Trophoblast cell (in vitro differentiated cells and primary cell): Measurements from ENCODE around the gene RAD54L.

Experiments used
- DNase-seq, 2 donors: peaks; one replicate each; pipeline ENCODE4 v3.0.0-alpha.2; 2016
- H2AFZ ChIP-seq: 2 replicates; pipeline ENCODE4 v1.6.1; 2013; ENCODE audit warnings: low read length, moderate library complexity, mild to moderate bottlenecking; ENCODE audit not compliant: insufficient read depth, poor library complexity
- H2AK5ac ChIP-seq: 2 replicates; pipeline ENCODE4 v1.6.1; 2013; ENCODE audit warnings: mild to moderate bottlenecking, low read length
- H2BK120ac ChIP-seq: 2 replicates; pipeline ENCODE4 v1.6.1; 2013; ENCODE audit warnings: low read length, mild to moderate bottlenecking, moderate library complexity; ENCODE audit not compliant: insufficient read depth, poor library complexity
- H2BK12ac ChIP-seq: 2 replicates; pipeline ENCODE4 v1.6.1; 2013; ENCODE audit warnings: mild to moderate bottlenecking, low read length, moderate library complexity
- H2BK5ac ChIP-seq: 2 replicates; pipeline ENCODE4 v1.6.1; 2013; ENCODE audit warnings: low read length, low read depth, moderate library complexity, mild to moderate bottlenecking; ENCODE audit not compliant: poor library complexity
- H3K14ac ChIP-seq: 2 replicates; pipeline ENCODE4 v1.6.1; 2013; ENCODE audit warnings: mild to moderate bottlenecking, low read length
- H3K18ac ChIP-seq: 2 replicates; pipeline ENCODE4 v1.6.1; 2013; ENCODE audit warnings: mild to moderate bottlenecking, low read length
- H3K23ac ChIP-seq: 2 replicates; pipeline ENCODE4 v1.6.1; 2013; ENCODE audit warnings: low read length
- H3K27ac ChIP-seq: 2 replicates; pipeline ENCODE4 v1.5.1; 2013; ENCODE audit warnings: low read depth, mild to moderate bottlenecking, inconsistent platforms, low read length, moderate library complexity
- H3K27me3 ChIP-seq: 2 replicates; pipeline ENCODE4 v1.6.1; 2013; ENCODE audit warnings: inconsistent platforms, mild to moderate bottlenecking, low read length, moderate library complexity; ENCODE audit not compliant: insufficient read depth
- H3K36me3 ChIP-seq, 2 experiments: 1 replicate in 1 of 2; 2 replicates in 1 of 2; pipeline ENCODE4 v1.6.1; 2013; ENCODE audit warnings: low read length in 2 of 2, mild to moderate bottlenecking in 2 of 2, moderate library complexity in 1 of 2; ENCODE audit not compliant: insufficient read depth in 2 of 2, control insufficient read depth in 1 of 2
- H3K4ac ChIP-seq: 2 replicates; pipeline ENCODE4 v1.6.1; 2013; ENCODE audit warnings: low read depth, mild to moderate bottlenecking, low read length, moderate library complexity
- H3K4me1 ChIP-seq, 2 experiments: 1 replicate in 1 of 2; 2 replicates in 1 of 2; pipeline ENCODE4 v1.6.1; 2013; ENCODE audit warnings: low read length in 2 of 2, mild to moderate bottlenecking in 2 of 2, moderate library complexity in 1 of 2; ENCODE audit not compliant: insufficient read depth in 2 of 2, control insufficient read depth in 1 of 2
- H3K4me2 ChIP-seq: 2 replicates; pipeline ENCODE4 v1.6.1; 2013; ENCODE audit warnings: inconsistent platforms, mild to moderate bottlenecking, low read length, moderate library complexity
- H3K4me3 ChIP-seq: 2 replicates; pipeline ENCODE4 v1.5.1; 2013; ENCODE audit warnings: mild to moderate bottlenecking, low read depth, low read length, inconsistent platforms
- H3K79me1 ChIP-seq: one replicate; pipeline ENCODE4 v1.6.1; 2013; ENCODE audit warnings: low read length
- H3K79me2 ChIP-seq: 2 replicates; pipeline ENCODE4 v1.6.1; 2013; ENCODE audit warnings: low read length, mild to moderate bottlenecking; ENCODE audit not compliant: control insufficient read depth, insufficient read depth, poor library complexity
- H3K9ac ChIP-seq: 2 replicates; pipeline ENCODE4 v1.6.1; 2013; ENCODE audit warnings: mild to moderate bottlenecking, low read length
- H3K9me3 ChIP-seq: 2 replicates; pipeline ENCODE4 v1.6.1; 2013; ENCODE audit warnings: low read depth, mild to moderate bottlenecking, control low read depth, inconsistent platforms, low read length; ENCODE audit not compliant: insufficient read depth
- H4K12ac ChIP-seq: 2 replicates; pipeline ENCODE4 v1.6.1; 2013; ENCODE audit warnings: low read depth, mild to moderate bottlenecking, low read length, moderate library complexity
- H4K8ac ChIP-seq: 2 replicates; pipeline ENCODE4 v1.6.1; 2013; ENCODE audit warnings: low read depth, mild to moderate bottlenecking, low read length, moderate library complexity
- H4K91ac ChIP-seq: one replicate; pipeline ENCODE4 v1.6.1; 2013; ENCODE audit warnings: low read depth, mild to moderate bottlenecking, low read length, moderate library complexity
- WGBS: extraction: QIAGEN DNeasy Blood & Tissue Kit; methylation state at CpG from one replicate; pipeline ENCODE4 v1.1.7; 2013; ENCODE audit warnings: missing lambda C conversion rate; ENCODE audit not compliant: insufficient read length, insufficient coverage; ENCODE audit errors: extremely low coverage; 5-methylcytosine and 5-hydroxymethylcytosine counted together

Gene RAD54L

GRCh38 chr1:46284597-46285564 is 37.3 kb downstream of the RAD54L start:
- peaks cover 2 to 7% of the 10 kb centered on the region in 2 experiments for H3K4me1 ChIP-seq
- no peak overlapping the region for H3K4me3 ChIP-seq
- H3K27ac ChIP-seq, result no peak overlapping the region
- WGBS, result no CpG with 5 or more reads among the region's 3 CpGs
- H3K14ac ChIP-seq, result no peak overlapping the region
- no peak overlapping the region for H3K18ac ChIP-seq
- no peak overlapping the region for H2BK5ac ChIP-seq
- no peak overlapping the region for H2BK120ac ChIP-seq
- no peaks in the 10 kb centered on the region for H3K9me3 ChIP-seq
- H3K79me2 ChIP-seq, result no peaks in the 10 kb centered on the region
- peaks cover 1% of the 10 kb centered on the region for H3K79me1 ChIP-seq
- H4K91ac ChIP-seq, result no peak overlapping the region
- H3K36me3 ChIP-seq, result peaks cover 27 to 48% of the 10 kb centered on the region in 2 experiments
- no peak overlapping the region for H2BK12ac ChIP-seq
- peak overlapping the region; percentile 29 for H3K9ac ChIP-seq
- no peak overlapping the region for H4K12ac ChIP-seq
- H3K27me3 ChIP-seq, result no peaks in the 10 kb centered on the region
- no peak overlapping the region for H3K4ac ChIP-seq
- H4K8ac ChIP-seq, result no peak overlapping the region
- no peak for DNase-seq
- no peak overlapping the region for H2AFZ ChIP-seq
- H3K23ac ChIP-seq, result no peak overlapping the region
- no peak overlapping the region for H3K4me2 ChIP-seq
- no peak overlapping the region for H2AK5ac ChIP-seq

DNA sequence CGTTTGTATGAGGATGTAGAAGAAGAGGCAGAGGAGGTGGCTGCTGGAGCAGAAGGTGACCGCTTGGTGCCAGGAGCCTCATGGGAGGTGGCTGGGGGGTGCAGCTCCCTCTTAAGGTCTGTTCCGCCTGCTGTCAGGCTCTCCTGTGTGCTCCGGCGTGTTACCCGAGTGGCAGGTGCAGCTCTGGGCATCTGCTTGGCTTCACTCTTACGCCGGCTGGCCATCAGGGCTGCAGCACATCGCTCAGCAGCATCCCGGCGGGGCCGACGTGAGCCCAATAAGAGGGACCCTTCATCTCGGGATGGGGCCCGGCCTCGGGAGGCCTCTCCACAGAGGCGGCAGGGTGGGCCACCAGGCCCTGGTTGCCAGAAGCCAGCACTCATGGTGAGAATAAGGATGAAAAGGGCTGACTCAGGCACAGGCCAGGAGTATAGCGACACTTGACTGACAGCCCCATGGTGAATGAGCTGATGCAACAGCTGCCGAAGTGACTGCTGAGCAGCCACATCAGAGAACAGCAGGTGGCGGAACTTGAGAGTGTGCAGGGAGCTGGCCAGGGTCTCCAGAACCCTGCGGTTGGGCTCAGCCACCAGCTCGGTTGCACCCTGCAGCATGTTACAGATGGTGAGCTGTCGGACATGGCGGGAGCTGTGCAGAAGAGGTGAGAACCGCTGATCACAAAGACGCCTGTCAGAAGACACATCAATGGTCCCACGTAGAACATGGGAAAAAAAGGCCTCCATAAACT is 38.3 kb downstream of the RAD54L start:
- peaks cover 1% of the 10 kb centered on the region for H3K79me1 ChIP-seq
- H3K79me2 ChIP-seq, result no peaks in the 10 kb centered on the region
- peak overlapping the region; percentile 33 for H3K18ac ChIP-seq
- H2BK5ac ChIP-seq, result no peak overlapping the region
- no peak for DNase-seq
- no peak overlapping the region for H2BK12ac ChIP-seq
- H4K8ac ChIP-seq, result no peak overlapping the region
- no peak overlapping the region for H2AFZ ChIP-seq
- H3K36me3 ChIP-seq, result peaks cover 21 to 39% of the 10 kb centered on the region in 2 experiments
- no CpG with 5 or more reads among the region's 27 CpGs for WGBS
- H3K4me3 ChIP-seq, result no peak overlapping the region
- H4K91ac ChIP-seq, result peak overlapping the region; percentile 15
- H4K12ac ChIP-seq, result no peak overlapping the region
- no peaks in the 10 kb centered on the region for H3K9me3 ChIP-seq
- no peaks in the 10 kb centered on the region for H3K27me3 ChIP-seq
- no peak overlapping the region for H3K4ac ChIP-seq
- peaks cover 2 to 7% of the 10 kb centered on the region in 2 experiments for H3K4me1 ChIP-seq
- no peak overlapping the region for H3K4me2 ChIP-seq
- H3K14ac ChIP-seq, result no peak overlapping the region
- no peak overlapping the region for H2AK5ac ChIP-seq
- no peak overlapping the region for H3K23ac ChIP-seq
- H3K9ac ChIP-seq, result no peak overlapping the region
- H3K27ac ChIP-seq, result no peak overlapping the region
- no peak overlapping the region for H2BK120ac ChIP-seq

DNA sequence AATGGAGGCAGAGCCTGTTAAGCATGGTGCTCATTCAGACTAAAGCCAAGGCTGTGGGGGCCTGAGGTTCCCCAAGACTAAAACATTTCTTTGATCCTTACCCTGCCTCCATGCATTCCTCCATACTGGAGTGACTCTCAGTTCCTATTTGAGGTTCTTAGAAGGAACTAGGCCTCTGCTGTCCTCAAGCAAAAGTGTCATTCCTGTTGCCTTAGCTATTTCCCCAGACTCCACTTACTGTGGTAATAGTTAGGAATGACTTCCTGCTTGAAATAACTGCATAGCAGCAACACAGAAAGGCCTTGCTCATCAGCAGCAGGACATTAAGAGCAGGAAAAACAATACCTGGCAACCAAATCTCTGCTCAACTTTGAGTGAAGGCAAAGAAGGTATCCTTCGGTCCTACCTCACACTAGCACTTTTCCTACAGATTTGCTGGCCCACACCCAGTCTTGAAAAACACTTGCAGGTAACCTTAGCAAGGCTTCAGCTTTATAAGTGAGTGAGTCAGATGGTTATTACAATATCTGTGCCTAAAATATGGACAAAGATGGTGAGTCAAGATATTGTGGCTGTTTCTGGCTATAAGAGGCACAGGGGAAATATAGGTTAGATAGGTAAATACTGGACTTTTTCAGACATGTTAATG is 41.0 kb downstream of the RAD54L start:
- no peak overlapping the region for H4K8ac ChIP-seq
- no peaks in the 10 kb centered on the region for H3K9me3 ChIP-seq
- H3K23ac ChIP-seq, result no peak overlapping the region
- H4K91ac ChIP-seq, result no peak overlapping the region
- no peak overlapping the region for H2AFZ ChIP-seq
- H3K4ac ChIP-seq, result no peak overlapping the region
- peaks cover 1% of the 10 kb centered on the region for H3K79me1 ChIP-seq
- H2BK12ac ChIP-seq, result no peak overlapping the region
- no peak overlapping the region for H2BK5ac ChIP-seq
- no peak overlapping the region for H2BK120ac ChIP-seq
- DNase-seq, result peak; percentile 25 to 69
- no peaks in the 10 kb centered on the region for H3K79me2 ChIP-seq
- no peak overlapping the region for H3K9ac ChIP-seq
- H3K4me1 ChIP-seq, result peaks cover 2 to 7% of the 10 kb centered on the region in 2 experiments
- no peak overlapping the region for H3K4me2 ChIP-seq
- H3K4me3 ChIP-seq, result no peak overlapping the region
- H3K27me3 ChIP-seq, result no peaks in the 10 kb centered on the region
- no CpG with 5 or more reads among the region's 1 CpG for WGBS
- H3K14ac ChIP-seq, result no peak overlapping the region
- H3K36me3 ChIP-seq, result peaks cover 18 to 31% of the 10 kb centered on the region in 2 experiments
- peak overlapping the region; percentile 70 for H3K27ac ChIP-seq
- H2AK5ac ChIP-seq, result no peak overlapping the region
- no peak overlapping the region for H4K12ac ChIP-seq
- no peak overlapping the region for H3K18ac ChIP-seq

DNA sequence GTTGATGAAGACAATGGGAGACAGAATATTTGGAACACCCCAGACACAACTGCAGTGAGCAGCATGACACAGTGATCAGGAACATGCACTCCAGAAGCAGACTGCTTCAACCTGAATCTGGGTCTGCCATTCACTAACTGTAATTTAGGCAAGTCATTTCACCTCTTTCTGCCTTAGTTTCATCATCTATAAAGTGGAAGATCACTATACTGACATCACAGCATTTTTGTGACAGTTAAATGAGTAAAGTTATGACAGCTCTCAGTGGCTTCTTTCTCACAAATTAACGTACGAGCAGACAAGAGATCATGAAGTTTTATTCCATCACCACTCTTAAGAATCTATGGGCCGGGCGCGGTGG is 41.6 kb downstream of the RAD54L start:
- H3K4ac ChIP-seq, result no peak overlapping the region
- no peak for DNase-seq
- no peak overlapping the region for H3K4me2 ChIP-seq
- H2AFZ ChIP-seq, result no peak overlapping the region
- H4K91ac ChIP-seq, result no peak overlapping the region
- H2BK5ac ChIP-seq, result no peak overlapping the region
- no peak overlapping the region for H3K18ac ChIP-seq
- no peak overlapping the region for H2BK12ac ChIP-seq
- no peak overlapping the region for H3K9ac ChIP-seq
- no peak overlapping the region for H4K8ac ChIP-seq
- no peak overlapping the region for H3K27ac ChIP-seq
- no peak overlapping the region for H4K12ac ChIP-seq
- no peak overlapping the region for H2BK120ac ChIP-seq
- no peak overlapping the region for H3K4me3 ChIP-seq
- no peak overlapping the region for H3K14ac ChIP-seq
- H3K79me1 ChIP-seq, result peaks cover 1% of the 10 kb centered on the region
- no peaks in the 10 kb centered on the region for H3K27me3 ChIP-seq
- WGBS, result no CpG with 5 or more reads among the region's 5 CpGs
- H3K79me2 ChIP-seq, result no peaks in the 10 kb centered on the region
- peaks cover 2 to 7% of the 10 kb centered on the region in 2 experiments for H3K4me1 ChIP-seq
- no peak overlapping the region for H3K23ac ChIP-seq
- H3K36me3 ChIP-seq, result peaks cover 18 to 30% of the 10 kb centered on the region in 2 experiments
- no peaks in the 10 kb centered on the region for H3K9me3 ChIP-seq
- H2AK5ac ChIP-seq, result no peak overlapping the region
